Heart right ventricle (tissue), 16 donors: ENCODE data around the gene ITPKB. TPM values are rescaled to one million over a fixed set of nuclear protein-coding genes. Genes with fewer than 3 reads are reported as not detected.

Source experiments
- ATAC-seq, 8 donors: fragments of 200-7000 bp; cut with Tn5 transposase; one replicate each; pipeline ENCODE4 v1.9.1; 2020; ENCODE audit warnings: mild to moderate bottlenecking in 8 of 8, moderate library complexity in 8 of 8, moderate number of reproducible peaks in 1 of 8
- DNase-seq, 2 donors: peaks; one replicate each; pipeline ENCODE4 v3.0.0-alpha.2; 2020
- H3K27ac ChIP-seq, 10 donors: fragments of 200-600 bp; sonication (generic) in 2 of 10; one replicate each; pipeline versions ENCODE4 v1.5.0 to v1.8.0; 2020 to 2022; ENCODE audit warnings: mild to moderate bottlenecking in 3 of 10
- H3K27me3 ChIP-seq, 7 donors: fragments of 200-600 bp; one replicate each; pipeline ENCODE4 v1.8.0; 2021 to 2022; ENCODE audit warnings: mild to moderate bottlenecking in 2 of 7
- H3K36me3 ChIP-seq, 9 donors: fragments of 200-600 bp; sonication (generic) in 1 of 9; one replicate each; pipeline versions ENCODE4 v1.5.0 to v1.8.0; 2020 to 2022; ENCODE audit warnings: mild to moderate bottlenecking in 2 of 9
- H3K4me1 ChIP-seq, 9 donors: fragments of 200-600 bp; sonication (generic) in 1 of 9; one replicate each; pipeline versions ENCODE4 v1.5.0 to v1.8.0; 2020 to 2022; ENCODE audit warnings: mild to moderate bottlenecking in 4 of 9
- H3K4me3 ChIP-seq, 10 donors: fragments of 200-600 bp; sonication (generic) in 2 of 10; one replicate each; pipeline versions ENCODE4 v1.5.0 to v1.8.0; 2020 to 2022; ENCODE audit warnings: mild to moderate bottlenecking in 7 of 10, moderate library complexity in 2 of 10
- H3K9me3 ChIP-seq, 11 donors: fragments of 200-600 bp in 10 of 11; sonication (generic) in 2 of 11; one replicate each; pipeline versions ENCODE4 v1.5.0 to v1.8.0; 2013 to 2022; ENCODE audit warnings: mild to moderate bottlenecking in 2 of 11, control low read depth in 1 of 11, moderate library complexity in 1 of 11
- WGBS, 2 donors: extraction: QIAGEN DNeasy Blood & Tissue Kit; methylation state at CpG; one replicate each; pipeline ENCODE4 v1.1.7; 2013; ENCODE audit warnings: inconsistent platforms in 1 of 2; 5-methylcytosine and 5-hydroxymethylcytosine counted together
- intact Hi-C, 10 donors: fragments of 100-400 bp; cut with DNase I; formaldehyde crosslinking; loops; one replicate each; pipeline versions ENCODE4 v1.11.1 to v1.14.2; 2022
- polyA plus RNA-seq, 2 donors: library from polyadenylated mRNA; stranded (reverse); fragments of 200-250 nt; gene quantifications; one replicate each; pipeline ENCODE4 v1.2.3, GENCODE V29; 2013
- total RNA-seq, 10 donors: library from RNA; stranded (reverse); fragmentation: NEBNext Ultra II Directional in 3 of 10; extraction: Animal tissue kit (Norgen Biotek cat#: 25700) in 3 of 10; gene quantifications; one replicate each; pipeline versions ENCODE4 v1.2.1 to v1.2.4, GENCODE V29; 2021 to 2023
- TF ChIP-seq, protein P1 (sequence below), 9 donors: fragments of 200-600 bp; sonication (generic) in 2 of 9; IDR thresholded peaks; one replicate each; pipeline versions ENCODE4 v1.5.0 to v1.8.0; 2021 to 2022; ENCODE audit warnings: antibody characterized with exemption in 9 of 9, mild to moderate bottlenecking in 5 of 9, moderate library complexity in 1 of 9
- donor health status: Arrhythmogenic right ventricular cardiomyopathy.
- donor health status: ischemic (EF 13 %, LVEDD 7.1; RV severe dilation, severe dysfunction).
- donor health status: healthy with polysubstance abuse.
- donor health status: DM: no; HTN: yes; CAD: no.
- donor health status: DM: no; HTN: no; CAD: no.
- donor health status: ischemic (EF 25% LVEDD 6.9; RV normal size, moderate dysfunction).
- donor health status: ischemic (EF 25% LVEDD 5.7; RV mildly dilated, moderate dysfunction).
- donor health status: healthy.
- donor health status: DM: yes; HTN: yes; CAD: no.
- donor health status: Ischemic cardiomyopathy.
- donor health status: ischemic (EF 35%, LVEDD 5.7; RV mildly dilated, moderate dysfunction).
- donor health status: nonischemic (EF 11% LVEDD 7.7; RV severe dilation, severe dysfunction).
- donor health status: DM: yes; HTN: yes; CAD: no.
- donor health status: PGD.
- donor health status: ischemic (EF 29% LVEDD 5.4; RV normal size, mild dysfunction).
- donor health status: nonischemic (EF 23%, LVEDD 6.1; RV moderate dilation, normal function).

ITPKB gene
- total and polyA plus RNA-seq, 12 donors = 4.5 to 30.5 (median 16.1) TPM

DNA sequence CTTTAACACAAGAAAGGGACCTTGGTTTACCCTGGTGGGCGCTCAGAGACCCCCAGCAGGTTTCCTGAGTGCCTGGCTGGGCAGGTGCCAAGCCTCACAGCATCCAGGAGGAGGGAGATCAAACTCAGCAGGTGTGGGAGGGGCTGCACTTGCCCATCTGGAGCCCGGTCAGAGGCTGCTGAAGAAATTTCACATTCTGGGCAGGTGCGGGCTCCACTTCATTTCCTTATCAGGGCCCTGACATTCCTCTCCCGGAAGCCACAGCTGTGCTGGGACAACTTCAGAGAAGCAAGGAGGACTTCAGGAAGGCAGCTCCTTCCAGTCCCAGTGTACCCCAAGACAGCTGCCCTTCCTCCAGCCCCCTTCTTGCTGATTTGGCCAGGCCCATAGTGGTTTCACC is 82.9 kb downstream of the ITPKB start:
- 46 to 61% methylated on average over 4 of the region's 4 CpGs for WGBS, 2 donors

GRCh38 chr1:226655251-226656163 is 83.6 kb downstream of the ITPKB start:
- 73 to 81% methylated on average over 12 of the region's 12 CpGs for WGBS, 2 donors
- Histone ChIP-seq H3K36me3 (no peaks in the 10 kb centered on the region), H3K4me3 (no peak overlapping the region), H3K4me1 (peaks cover 0 to 77% (median 11%) of the 10 kb centered on the region in 9 donors), H3K27ac (peak overlapping the region in 6 of 10 donors; percentile 52 to 92 (median 77)), H3K9me3 (no peaks in the 10 kb centered on the region), H3K27me3 (no peaks in the 10 kb centered on the region)
- DNase-seq = no peak
- TF ChIP-seq, protein P1, sequence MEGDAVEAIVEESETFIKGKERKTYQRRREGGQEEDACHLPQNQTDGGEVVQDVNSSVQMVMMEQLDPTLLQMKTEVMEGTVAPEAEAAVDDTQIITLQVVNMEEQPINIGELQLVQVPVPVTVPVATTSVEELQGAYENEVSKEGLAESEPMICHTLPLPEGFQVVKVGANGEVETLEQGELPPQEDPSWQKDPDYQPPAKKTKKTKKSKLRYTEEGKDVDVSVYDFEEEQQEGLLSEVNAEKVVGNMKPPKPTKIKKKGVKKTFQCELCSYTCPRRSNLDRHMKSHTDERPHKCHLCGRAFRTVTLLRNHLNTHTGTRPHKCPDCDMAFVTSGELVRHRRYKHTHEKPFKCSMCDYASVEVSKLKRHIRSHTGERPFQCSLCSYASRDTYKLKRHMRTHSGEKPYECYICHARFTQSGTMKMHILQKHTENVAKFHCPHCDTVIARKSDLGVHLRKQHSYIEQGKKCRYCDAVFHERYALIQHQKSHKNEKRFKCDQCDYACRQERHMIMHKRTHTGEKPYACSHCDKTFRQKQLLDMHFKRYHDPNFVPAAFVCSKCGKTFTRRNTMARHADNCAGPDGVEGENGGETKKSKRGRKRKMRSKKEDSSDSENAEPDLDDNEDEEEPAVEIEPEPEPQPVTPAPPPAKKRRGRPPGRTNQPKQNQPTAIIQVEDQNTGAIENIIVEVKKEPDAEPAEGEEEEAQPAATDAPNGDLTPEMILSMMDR (IDR thresholded peaks at IDR 0.05) = no peak
- ATAC-seq = peak in 1 of 8 donors; percentile 13
- intact Hi-C loops = loop anchor here in 3 of 10 donors (5.0 to 10.0 kb wide), 3 partner anchors 47 to 82 kb away; partner anchors contain the start of gene ITPKB (in 3 of the 3)

More for the DNA sequence above, 82.9 kb downstream of the ITPKB start:
- TF ChIP-seq, protein P1 (IDR thresholded peaks at IDR 0.05) = no peak
- intact Hi-C loops = loop anchor here in 3 of 10 donors (5.0 to 10.0 kb wide), 3 partner anchors 46 to 81 kb away; partner anchors contain the start of gene ITPKB (in 3 of the 3)
- ATAC-seq (no peak), DNase-seq (no peak)
- peak overlapping the region in 6 of 10 donors; percentile 52 to 92 (median 77) for H3K27ac ChIP-seq
- no peaks in the 10 kb centered on the region for H3K9me3 ChIP-seq
- no peaks in the 10 kb centered on the region for H3K27me3 ChIP-seq
- peaks cover 0 to 83% (median 4%) of the 10 kb centered on the region in 9 donors for H3K4me1 ChIP-seq
- H3K36me3 ChIP-seq = no peaks in the 10 kb centered on the region
- H3K4me3 ChIP-seq = no peak overlapping the region

DNA sequence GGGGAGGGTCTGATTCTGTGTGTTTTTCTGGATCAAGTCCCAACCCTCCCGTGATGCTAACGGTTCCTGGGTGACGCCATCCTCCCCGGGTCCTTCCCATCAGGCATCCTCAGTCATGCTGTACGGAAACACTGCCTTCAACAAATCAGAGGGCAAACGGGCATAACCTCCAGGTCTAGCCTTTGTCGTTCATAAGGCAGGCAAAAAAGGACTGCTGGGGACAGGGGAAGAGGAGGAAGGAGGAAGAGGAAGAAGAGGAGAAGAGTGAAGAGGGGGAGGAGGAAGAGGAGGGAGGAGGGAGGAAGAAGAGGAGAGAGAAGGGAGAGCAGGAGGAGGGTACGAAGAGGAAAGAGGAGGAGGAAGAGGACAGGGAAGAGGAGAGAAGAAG is 84.4 kb downstream of the ITPKB start:
- ATAC-seq (no peak), DNase-seq (no peak)
- Histone ChIP-seq H3K4me3 (no peak overlapping the region), H3K27me3 (no peaks in the 10 kb centered on the region), H3K27ac (peak overlapping the region in 6 of 10 donors; percentile 46 to 92 (median 77)), H3K4me1 (peaks cover 0 to 77% (median 17%) of the 10 kb centered on the region in 9 donors), H3K36me3 (no peaks in the 10 kb centered on the region), H3K9me3 (no peaks in the 10 kb centered on the region)
- intact Hi-C loops = loop anchor here in 3 of 10 donors (5.0 to 10.0 kb wide), 3 partner anchors 48 to 83 kb away; partner anchors contain the start of gene ITPKB (in 3 of the 3)
- WGBS, 2 donors = 59 to 63% methylated on average over 8 of the region's 8 CpGs
- TF ChIP-seq, protein P1 (IDR thresholded peaks at IDR 0.05) = no peak

DNA sequence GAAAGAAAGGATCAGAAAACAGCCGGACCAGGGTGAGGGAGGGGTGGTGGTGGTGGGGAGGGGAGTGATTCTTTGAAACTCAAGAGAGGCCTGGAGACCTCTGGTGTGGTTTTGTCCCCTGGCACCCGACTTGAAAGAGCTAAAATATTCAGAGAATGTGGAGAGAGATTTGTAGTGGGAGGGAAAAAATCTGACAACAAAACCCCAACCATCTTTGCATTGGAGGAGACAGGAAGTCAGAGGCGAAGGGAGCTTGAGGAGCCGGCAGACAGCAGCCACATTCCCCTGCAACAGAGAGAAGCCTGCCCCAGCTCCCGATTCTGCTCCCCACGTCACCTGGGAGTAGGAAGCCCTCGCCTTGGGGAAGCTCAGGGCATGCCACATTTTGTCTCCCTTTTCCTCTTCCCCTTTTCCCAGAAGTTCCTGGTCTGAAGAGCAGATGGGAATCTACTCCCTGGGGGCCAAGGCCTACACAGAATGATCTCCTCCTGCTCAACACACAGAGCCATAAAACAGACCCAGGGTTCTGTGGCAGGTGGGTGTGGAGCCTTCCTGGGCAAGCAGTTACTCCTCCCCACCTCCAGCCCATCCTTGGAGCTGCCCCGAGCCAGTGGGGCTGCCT is 84.9 kb downstream of the ITPKB start:
- H3K27me3 ChIP-seq = no peaks in the 10 kb centered on the region
- intact Hi-C loops = loop anchor here in 2 of 10 donors (10.0 kb wide), 1 partner anchor 81 kb away; the partner anchor contains the start of gene ITPKB (in 2 of the 2)
- 45 to 56% methylated on average over 8 of the region's 8 CpGs for WGBS, 2 donors
- TF ChIP-seq, protein P1 (IDR thresholded peaks at IDR 0.05) = no peak
- no peak for DNase-seq
- ATAC-seq = no peak
- H3K27ac ChIP-seq = peak overlapping the region in 6 of 10 donors; percentile 46 to 92 (median 77)
- H3K9me3 ChIP-seq = no peaks in the 10 kb centered on the region
- H3K4me1 ChIP-seq = peaks cover 0 to 73% (median 17%) of the 10 kb centered on the region in 9 donors
- no peaks in the 10 kb centered on the region for H3K36me3 ChIP-seq
- no peak overlapping the region for H3K4me3 ChIP-seq
